Breast epithelium (tissue), 4 donors: ENCODE measurements around the gene MRPS23. TPM values are rescaled to one million over a fixed set of nuclear protein-coding genes. Genes with fewer than 3 reads are reported as not detected.
A peak's percentile ranks its signal among the peaks of the same experiment; 100 is the strongest.

Experiments
- DNase-seq, 2 donors: peaks; one replicate each; pipeline ENCODE4 v3.0.0-alpha.2; 2019; ENCODE audit warnings: low spot score in 2 of 2
- H3K27ac ChIP-seq, 2 donors: fragments of 200-600 bp; sonication (generic) in 1 of 2; one replicate each; pipeline ENCODE4 v1.5.1; 2016 to 2019; ENCODE audit warnings: mild to moderate bottlenecking in 1 of 2
- H3K27me3 ChIP-seq, 2 donors: fragments of 200-600 bp; sonication (generic) in 1 of 2; one replicate each; pipeline versions ENCODE4 v1.5.1 to v1.6.0; 2017 to 2019; ENCODE audit warnings: control low read depth in 1 of 2, mild to moderate bottlenecking in 1 of 2
- H3K36me3 ChIP-seq: fragments of 200-600 bp; one replicate; pipeline ENCODE4 v1.5.1; 2019
- H3K4me1 ChIP-seq, 2 donors: fragments of 200-600 bp; sonication (generic); one replicate each; pipeline ENCODE4 v1.5.1; 2016 to 2019; ENCODE audit warnings: control low read depth in 1 of 2
- H3K4me3 ChIP-seq, 3 donors: fragments of 200-600 bp; sonication (generic); 1 replicate in 2 of 3; 2 replicates in 1 of 3; pipeline ENCODE4 v1.5.1; 2016 to 2019; ENCODE audit warnings: mild to moderate bottlenecking in 3 of 3, moderate library complexity in 2 of 3
- H3K9me3 ChIP-seq, 2 donors: fragments of 200-600 bp; sonication (generic) in 1 of 2; one replicate each; pipeline ENCODE4 v1.5.1; 2016 to 2019; ENCODE audit warnings: control low read depth in 1 of 2
- CTCF ChIP-seq, 3 donors: fragments of 450-650 bp; IDR thresholded peaks; one replicate each; pipeline ENCODE4 v1.5.1; 2016 to 2017; ENCODE audit warnings: antibody characterized with exemption in 3 of 3, mild to moderate bottlenecking in 3 of 3, moderate library complexity in 3 of 3
- POLR2A ChIP-seq: fragments of 450-650 bp; IDR thresholded peaks from one replicate; pipeline ENCODE4 v1.6.1; 2016; ENCODE audit warnings: antibody characterized with exemption, mild to moderate bottlenecking, moderate library complexity
- POLR2AphosphoS5 ChIP-seq, 3 donors: sonication (generic); formaldehyde crosslinking; IDR thresholded peaks; one replicate each; pipeline ENCODE4 v1.6.1; 2017; ENCODE audit warnings: antibody characterized with exemption in 3 of 3
- intact Hi-C: fragments of 100-400 bp; cut with DNase I; formaldehyde crosslinking; loops from one replicate; pipeline ENCODE4 v1.15.1; 2023; ENCODE audit warnings: low total_unique reads
- total RNA-seq, 3 donors: library from RNA; depleted of rRNA; stranded (reverse); fragments of >200 nt; gene quantifications; one replicate each; pipeline ENCODE4 v1.1.0, GENCODE V29; 2016

Gene MRPS23
- total RNA-seq, 3 donors from 2014 or later = 7.5 to 10.7 (median 8.2) TPM

GRCh38 chr17:57814421-57814820 lies 35.4 kb downstream of the MRPS23 start:
- no peaks in the 10 kb centered on the region for H3K4me1 ChIP-seq
- H3K4me3 ChIP-seq = no peak overlapping the region
- no peaks in the 10 kb centered on the region for H3K36me3 ChIP-seq
- TF ChIP-seq POLR2AphosphoS5 (IDR thresholded peaks at IDR 0.05) (no peak), CTCF (IDR thresholded peaks at IDR 0.05) (no peak)
- H3K9me3 ChIP-seq = no peaks in the 10 kb centered on the region
- intact Hi-C loops = no loop called here
- no peak overlapping the region for H3K27ac ChIP-seq
- H3K27me3 ChIP-seq = no peaks in the 10 kb centered on the region
- DNase-seq = no peak

GRCh38 chr17:57811638-57812280 lies 38.1 kb downstream of the MRPS23 start:
- Histone ChIP-seq H3K36me3 (no peaks in the 10 kb centered on the region), H3K27me3 (no peaks in the 10 kb centered on the region), H3K4me1 (no peaks in the 10 kb centered on the region), H3K27ac (peak overlapping the region; percentile 76 to 79), H3K4me3 (peak overlapping the region in 1 of 3 donors; percentile 57), H3K9me3 (no peaks in the 10 kb centered on the region)
- no peak for DNase-seq
- no peak for TF ChIP-seq POLR2AphosphoS5 (IDR thresholded peaks at IDR 0.05)
- no peak for TF ChIP-seq POLR2A
- TF ChIP-seq CTCF (IDR thresholded peaks at IDR 0.05) = no peak
- intact Hi-C loops = no loop called here

GRCh38 chr17:57810721-57811637 lies 38.9 kb downstream of the MRPS23 start:
- no peaks in the 10 kb centered on the region for H3K27me3 ChIP-seq
- peak in 1 of 2 donors; percentile 23 for DNase-seq
- intact Hi-C loops = no loop called here
- no peaks in the 10 kb centered on the region for H3K4me1 ChIP-seq
- H3K9me3 ChIP-seq = no peaks in the 10 kb centered on the region
- H3K36me3 ChIP-seq = no peaks in the 10 kb centered on the region
- peak overlapping the region; percentile 76 to 79 for H3K27ac ChIP-seq
- peak overlapping the region; percentile 5 to 57 (median 43) for H3K4me3 ChIP-seq
- TF ChIP-seq POLR2A (no peak), POLR2AphosphoS5 (IDR thresholded peaks at IDR 0.05) (no peak), CTCF (IDR thresholded peaks at IDR 0.05) (no peak)

DNA sequence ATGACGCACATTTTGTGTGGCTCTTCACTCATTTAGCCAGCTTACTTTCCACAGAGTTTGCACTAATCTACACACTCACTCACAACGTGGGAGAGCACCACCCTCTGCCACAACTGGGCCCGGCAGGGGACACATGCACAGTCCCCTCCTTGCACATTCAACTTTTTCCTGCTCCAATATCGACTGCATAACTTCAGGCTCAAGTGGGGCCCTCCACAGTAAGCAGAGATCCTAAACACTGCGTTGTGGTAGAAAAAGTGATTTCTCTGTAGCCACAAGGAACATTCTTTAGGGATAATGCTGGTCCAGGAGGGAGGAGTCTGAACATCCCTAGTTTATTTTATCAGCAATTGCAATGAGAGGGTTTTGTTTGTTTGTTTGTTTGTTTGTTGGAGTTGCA lies 40.0 kb downstream of the MRPS23 start:
- Histone ChIP-seq H3K4me1 (no peaks in the 10 kb centered on the region), H3K4me3 (no peak overlapping the region), H3K9me3 (no peaks in the 10 kb centered on the region), H3K36me3 (no peaks in the 10 kb centered on the region), H3K27me3 (no peaks in the 10 kb centered on the region), H3K27ac (no peak overlapping the region)
- intact Hi-C loops = no loop called here
- TF ChIP-seq POLR2AphosphoS5 (IDR thresholded peaks at IDR 0.05) = no peak
- TF ChIP-seq POLR2A = no peak
- TF ChIP-seq CTCF (IDR thresholded peaks at IDR 0.05) = no peak
- no peak for DNase-seq

GRCh38 chr17:57808882-57809281 lies 41.0 kb downstream of the MRPS23 start:
- Histone ChIP-seq H3K36me3 (no peaks in the 10 kb centered on the region), H3K9me3 (no peaks in the 10 kb centered on the region), H3K4me1 (no peaks in the 10 kb centered on the region), H3K27ac (no peak overlapping the region), H3K27me3 (no peaks in the 10 kb centered on the region), H3K4me3 (no peak overlapping the region)
- DNase-seq = no peak
- intact Hi-C loops = no loop called here
- TF ChIP-seq POLR2A = no peak
- TF ChIP-seq CTCF (IDR thresholded peaks at IDR 0.05) = no peak
- TF ChIP-seq POLR2AphosphoS5 (IDR thresholded peaks at IDR 0.05) = no peak
